Keratinocyte (primary cell): Measurements from ENCODE around the gene ASTN2. TPM values are rescaled to one million over a fixed set of nuclear protein-coding genes. Genes with fewer than 3 reads are reported as not detected.

ENCODE experiments used
- DNase-seq: peaks from one replicate; pipeline ENCODE4 v3.0.0-alpha.2; 2011; ENCODE audit warnings: low read depth, missing footprints, low spot score
- FAIRE-seq: peaks from 2 replicates; lab custom pipeline; 2011; peaks lifted over from hg19 to GRCh38; lab: Jason Lieb, UNC
- H2AFZ ChIP-seq: 2 replicates; pipeline ENCODE4 v1.6.0; 2012; ENCODE audit warnings: low read length, control low read depth, inconsistent platforms; ENCODE audit not compliant: control insufficient read depth
- H3K27ac ChIP-seq: 2 replicates; pipeline ENCODE4 v1.5.1; 2011; ENCODE audit warnings: low read length; ENCODE audit not compliant: control insufficient read depth, insufficient read depth
- H3K27me3 ChIP-seq: 3 replicates; pipeline ENCODE4 v1.6.0; 2011; ENCODE audit warnings: low read length; ENCODE audit not compliant: control insufficient read depth, insufficient read depth; ENCODE audit errors: extremely low read depth
- H3K36me3 ChIP-seq, 2 experiments: 2 replicates in 1 of 2; 3 replicates in 1 of 2; pipeline ENCODE4 v1.5.1; 2011; ENCODE audit warnings: low read length in 2 of 2, mild to moderate bottlenecking in 1 of 2; ENCODE audit not compliant: control insufficient read depth in 2 of 2, insufficient read depth in 2 of 2; ENCODE audit errors: extremely low read depth in 1 of 2
- H3K4me1 ChIP-seq: 3 replicates; pipeline ENCODE4 v1.5.1; 2011; ENCODE audit warnings: low read length; ENCODE audit not compliant: control insufficient read depth, insufficient read depth; ENCODE audit errors: extremely low read depth
- H3K4me2 ChIP-seq: 3 replicates; pipeline ENCODE4 v1.6.0; 2011; ENCODE audit warnings: low read depth, low read length; ENCODE audit not compliant: control insufficient read depth, insufficient read depth; ENCODE audit errors: extremely low read depth
- H3K4me3 ChIP-seq, 3 experiments: fragments of 200-600 bp in 1 of 3; sonication (generic) in 1 of 3; 2 replicates in 2 of 3; 3 replicates in 1 of 3; pipeline ENCODE4 v1.5.1; 2011 to 2016; ENCODE audit warnings: low read length in 3 of 3, mild to moderate bottlenecking in 3 of 3, control low read depth in 2 of 3, inconsistent platforms in 1 of 3, low read depth in 1 of 3, mixed read lengths in 1 of 3, mixed run types in 1 of 3, moderate library complexity in 1 of 3; ENCODE audit not compliant: control insufficient read depth in 2 of 3, insufficient read depth in 2 of 3; ENCODE audit errors: extremely low read depth in 1 of 3
- H3K79me2 ChIP-seq: 2 replicates; pipeline ENCODE4 v1.6.0; 2012; ENCODE audit warnings: low read length; ENCODE audit not compliant: control insufficient read depth, insufficient read depth
- H3K9ac ChIP-seq: 3 replicates; pipeline ENCODE4 v1.6.0; 2011; ENCODE audit warnings: low read length; ENCODE audit not compliant: control insufficient read depth, insufficient read depth; ENCODE audit errors: extremely low read depth
- H3K9me1 ChIP-seq: 3 replicates; pipeline ENCODE4 v1.6.0; 2011; ENCODE audit warnings: low read length; ENCODE audit not compliant: control insufficient read depth, insufficient read depth; ENCODE audit errors: extremely low read depth
- H3K9me3 ChIP-seq: 2 replicates; pipeline ENCODE4 v1.5.1; 2012; ENCODE audit warnings: low read depth, low read length; ENCODE audit not compliant: control insufficient read depth
- H4K20me1 ChIP-seq: 3 replicates; pipeline ENCODE4 v1.6.0; 2011; ENCODE audit warnings: low read length; ENCODE audit not compliant: control insufficient read depth, insufficient read depth; ENCODE audit errors: extremely low read depth
- CTCF ChIP-seq, 3 experiments: IDR thresholded peaks in 1 of 3; conservative IDR thresholded peaks in 1 of 3; optimal IDR thresholded peaks in 1 of 3; 2 replicates in 2 of 3; 3 replicates in 1 of 3; pipeline versions ENCODE3 to v1.5.1; 2011; ENCODE audit warnings: low read length in 3 of 3, mild to moderate bottlenecking in 3 of 3, moderate library complexity in 2 of 3, control low read depth in 1 of 3, inconsistent platforms in 1 of 3; ENCODE audit not compliant: insufficient read depth in 2 of 3; ENCODE audit errors: extremely low read depth in 1 of 3
- EZH2 ChIP-seq: IDR thresholded peaks from one replicate; pipeline ENCODE4 v1.6.1; 2012; ENCODE audit warnings: inconsistent platforms, mild to moderate bottlenecking, low read length, moderate library complexity
- dilution Hi-C: fragments of 300-500 bp; cut with MboI; formaldehyde crosslinking; loops from one replicate; pipeline ENCODE4 v1.7.0; 2020; ENCODE audit warnings: low sequenced_read_pairs; ENCODE audit not compliant: extremely low pct_ligation_motif_present
- polyA plus RNA-seq, 5 experiments: library from polyadenylated mRNA; depleted of rRNA in 3 of 5; stranded (reverse) in 3 of 5; stranded (forward) in 1 of 5; unstranded in 1 of 5; fragments of >200 nt; gene quantifications; 1 replicate in 1 of 5; 2 replicates in 3 of 5; 3 replicates in 1 of 5; pipeline versions ENCODE4 v1.2.1 to v1.2.3, GENCODE V29; 2011 to 2012; ENCODE audit warnings: missing spikeins in 2 of 5, low read depth in 1 of 5, low replicate concordance in 1 of 5

Gene ASTN2
- polyA plus RNA-seq, 1 donor (not counting 4 experiments of a cell fraction or from before 2014, with no cell fraction given): 0.31 TPM

GRCh38 chr9:116697887-116698286 is 717.0 kb downstream of the ASTN2 start:
- Histone ChIP-seq H3K9me1 (no peaks in the 10 kb centered on the region), H2AFZ (no peak overlapping the region), H3K36me3 (peaks cover 17 to 24% of the 10 kb centered on the region in 2 experiments), H3K27me3 (no peaks in the 10 kb centered on the region), H3K9me3 (no peaks in the 10 kb centered on the region), H3K9ac (no peak overlapping the region), H3K4me2 (no peak overlapping the region), H3K4me3 (no peak overlapping the region), H4K20me1 (no peaks in the 10 kb centered on the region), H3K27ac (peak overlapping the region; percentile 1), H3K79me2 (peaks cover 62% of the 10 kb centered on the region), H3K4me1 (peaks cover 50% of the 10 kb centered on the region)
- FAIRE-seq (no peak), DNase-seq (no peak)
- no peak for TF ChIP-seq CTCF (optimal IDR thresholded peaks at IDR 0.05 in 1 of 3, IDR thresholded peaks at IDR 0.05 in 1 of 3, conservative IDR thresholded peaks at IDR 0.05 in 1 of 3; ENCODE audit: extremely low read depth in 1 of 3, insufficient read depth in 2 of 3, low read length in 3 of 3)
- TF ChIP-seq EZH2: no peak
- dilution Hi-C loops: no loop called here

- H4K20me1 ChIP-seq: no peaks in the 10 kb centered on the region
- peaks cover 64% of the 10 kb centered on the region for H3K79me2 ChIP-seq
- DNase-seq (no peak), FAIRE-seq (no peak)
- dilution Hi-C loops: no loop called here
- no peaks in the 10 kb centered on the region for H3K27me3 ChIP-seq
- H3K4me1 ChIP-seq: peaks cover 52% of the 10 kb centered on the region
- H3K9ac ChIP-seq: no peak overlapping the region
- H2AFZ ChIP-seq: no peak overlapping the region
- no peak overlapping the region for H3K4me3 ChIP-seq
- H3K9me3 ChIP-seq: no peaks in the 10 kb centered on the region
- H3K4me2 ChIP-seq: no peak overlapping the region
- H3K27ac ChIP-seq: peak overlapping the region; percentile 1
- peaks cover 17 to 24% of the 10 kb centered on the region in 2 experiments for H3K36me3 ChIP-seq
- no peak for TF ChIP-seq CTCF (optimal IDR thresholded peaks at IDR 0.05 in 1 of 3, IDR thresholded peaks at IDR 0.05 in 1 of 3, conservative IDR thresholded peaks at IDR 0.05 in 1 of 3; ENCODE audit: extremely low read depth in 1 of 3, insufficient read depth in 2 of 3, low read length in 3 of 3)
- TF ChIP-seq EZH2: no peak
- H3K9me1 ChIP-seq: no peaks in the 10 kb centered on the region
Measured at GRCh38 chr9:116697362-116697761, 717.5 kb downstream of the ASTN2 start.
